Naive thymus-derived CD8-positive, alpha-beta T cell (primary cell): Measurements from ENCODE around the gene FRMD8. TPM values are rescaled to one million over a fixed set of nuclear protein-coding genes. Genes with fewer than 3 reads are reported as not detected.

Experiments
- ATAC-seq, 2 donors: fragments of 150-1000 bp; cut with Tn5 transposase in 1 of 2; sonication (Bioruptor Pico), chemical (Tn5 transposase) in 1 of 2; 1 replicate in 1 of 2; 2 replicates in 1 of 2; pipeline ENCODE4 v1.10.0; 2021; ENCODE audit warnings: mild to moderate bottlenecking in 2 of 2, moderate library complexity in 2 of 2
- POLR2A ChIA-PET: fragments of 350-600 bp; sonication (Branson Sonifier 250); formaldehyde crosslinking; loops from one replicate; lab custom pipeline; 2021; ENCODE audit warnings: antibody characterized with exemption; lab: Charles Lee
- DNase-seq, 10 donors: peaks; one replicate each; pipeline versions ENCODE4 v3.0.0 to v3.0.0-alpha.2; 2020 to 2022
- H3K27ac Mint-ChIP-seq, 10 donors: one replicate each; pipeline ENCODE4 v1.8.0; 2020 to 2022; ENCODE audit warnings: mild to moderate bottlenecking in 10 of 10, mixed read lengths in 10 of 10, moderate library complexity in 4 of 10, inconsistent platforms in 1 of 10
- H3K27me3 Mint-ChIP-seq, 5 donors: one replicate each; pipeline ENCODE4 v1.8.0; 2021 to 2022; ENCODE audit warnings: mixed read lengths in 5 of 5
- H3K36me3 Mint-ChIP-seq, 3 donors: one replicate each; pipeline ENCODE4 v1.8.0; 2020 to 2022; ENCODE audit warnings: mixed read lengths in 3 of 3, mild to moderate bottlenecking in 2 of 3, inconsistent platforms in 1 of 3
- H3K4me1 Mint-ChIP-seq, 4 donors: one replicate each; pipeline ENCODE4 v1.8.0; 2021 to 2022; ENCODE audit warnings: mixed read lengths in 4 of 4
- H3K4me3 Mint-ChIP-seq, 10 donors: one replicate each; pipeline ENCODE4 v1.8.0; 2020 to 2022; ENCODE audit warnings: mild to moderate bottlenecking in 10 of 10, mixed read lengths in 10 of 10, moderate library complexity in 6 of 10, inconsistent platforms in 1 of 10
- H3K9me3 Mint-ChIP-seq, 9 donors: one replicate each; pipeline ENCODE4 v1.8.0; 2020 to 2022; ENCODE audit warnings: mixed read lengths in 9 of 9, mild to moderate bottlenecking in 3 of 9, inconsistent platforms in 1 of 9, moderate library complexity in 1 of 9
- polyA plus RNA-seq, 3 donors: library from polyadenylated mRNA; unstranded; fragments of 300-500 nt; fragmentation: Illumina TruSeq; gene quantifications; one replicate each; pipeline ENCODE4 v1.2.3, GENCODE V29; 2021
- total RNA-seq, 8 experiments: library from RNA in 2 of 8; stranded (reverse) in 2 of 8; gene quantifications; one replicate each; pipeline ENCODE4 v1.2.3 and lab custom pipeline; 2021 to 2026

FRMD8 gene
- total and polyA plus RNA-seq, 5 experiments from 2014 or later: 34.5 to 55.0 (median 42.6) TPM

GRCh38 chr11:65355776-65356393 lies 30.6 kb upstream of the FRMD8 start:
- H3K36me3 Mint-ChIP-seq: peaks cover 0 to 19% (median 5%) of the 10 kb centered on the region in 3 donors
- ATAC-seq (no peak), DNase-seq (no peak)
- no peaks in the 10 kb centered on the region for H3K27me3 Mint-ChIP-seq
- POLR2A ChIA-PET: interaction anchor here (0.6 to 2.6 kb wide), 12 partner anchors 18 to 955 kb away, joined by 3 to 11 read pairs (median 3); partner anchors contain the start of genes MALAT1 and NEAT1
- no peaks in the 10 kb centered on the region for H3K9me3 Mint-ChIP-seq
- H3K27ac Mint-ChIP-seq: peak overlapping the region in 9 of 10 donors; percentile 48 to 87 (median 67)
- peak overlapping the region; percentile 84 to 96 (median 93) for H3K4me3 Mint-ChIP-seq
- peaks cover 12 to 20% (median 17%) of the 10 kb centered on the region in 4 donors for H3K4me1 Mint-ChIP-seq

DNA sequence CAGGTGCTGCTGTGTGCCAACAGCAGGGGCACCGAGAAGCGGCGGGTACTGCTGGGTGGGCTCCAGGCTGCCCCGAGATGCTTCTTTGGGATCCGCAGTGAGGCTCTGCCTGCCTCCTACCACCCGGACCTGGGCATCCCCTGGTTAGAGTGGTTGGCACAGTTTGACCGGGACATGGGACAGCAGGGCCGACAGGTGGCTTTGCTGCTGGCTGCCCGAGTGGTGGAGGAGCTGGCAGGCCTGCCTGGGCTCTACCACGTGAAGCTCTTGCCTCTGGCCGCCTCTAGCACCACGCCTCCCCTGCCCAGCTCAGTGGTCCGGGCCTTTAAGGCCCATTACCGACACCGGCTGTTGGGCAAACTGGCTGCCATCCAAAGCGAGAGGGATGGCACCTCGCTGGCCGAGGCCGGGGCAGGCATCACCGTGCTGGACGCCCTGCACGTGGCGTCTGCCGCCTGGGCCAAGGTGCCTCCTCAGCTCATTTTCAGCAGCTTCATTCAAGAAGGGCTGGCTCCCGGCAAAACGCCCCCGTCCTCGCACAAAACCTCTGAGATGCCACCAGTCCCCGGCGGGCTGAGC lies 30.0 kb upstream of the FRMD8 start:
- Mint-ChIP-seq H3K27me3 (no peaks in the 10 kb centered on the region), H3K36me3 (peaks cover 0 to 15% (median 4%) of the 10 kb centered on the region in 3 donors), H3K4me1 (peaks cover 12 to 20% (median 17%) of the 10 kb centered on the region in 4 donors), H3K9me3 (no peaks in the 10 kb centered on the region), H3K4me3 (peak overlapping the region in 9 of 10 donors; percentile 49 to 95 (median 73)), H3K27ac (peak overlapping the region in 2 of 10 donors; percentile 2 to 82)
- DNase-seq: no peak
- POLR2A ChIA-PET: interaction anchor here (0.6 to 2.6 kb wide), 8 partner anchors 18 to 954 kb away, joined by 3 to 11 read pairs (median 4); partner anchors contain the start of gene MALAT1
- no peak for ATAC-seq

DNA sequence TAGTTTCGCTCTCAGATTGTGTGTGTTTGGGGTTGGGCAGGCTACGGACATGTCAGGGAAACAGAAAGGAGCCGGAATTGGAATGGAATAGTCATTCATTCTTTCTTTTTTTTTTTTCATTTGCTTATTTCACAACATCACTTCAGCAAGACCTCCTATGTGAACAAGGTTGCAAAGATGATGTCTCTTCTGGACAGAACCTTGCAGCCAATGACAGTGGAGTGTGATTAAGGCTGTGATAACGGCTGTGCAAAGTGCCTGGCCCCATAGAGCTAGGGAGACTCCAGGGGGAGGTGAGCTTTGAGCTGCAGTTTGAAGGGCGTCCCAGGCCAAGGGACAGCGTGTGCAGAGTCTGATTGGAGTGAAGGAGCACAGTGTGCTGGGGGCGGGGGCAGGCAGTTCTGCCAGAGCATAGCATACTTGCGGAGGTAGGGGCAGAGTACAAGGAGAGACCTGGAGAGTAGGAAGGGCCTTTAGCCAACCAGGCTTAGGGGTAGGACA lies 28.5 kb upstream of the FRMD8 start:
- Mint-ChIP-seq H3K27me3 (no peaks in the 10 kb centered on the region), H3K27ac (peak overlapping the region in 3 of 10 donors; percentile 28 to 75 (median 30)), H3K9me3 (no peaks in the 10 kb centered on the region), H3K4me1 (peaks cover 12 to 28% (median 18%) of the 10 kb centered on the region in 4 donors), H3K36me3 (peaks cover 0 to under 1% (median 0%) of the 10 kb centered on the region in 3 donors), H3K4me3 (peak overlapping the region in 1 of 10 donors; percentile 22)
- DNase-seq (no peak), ATAC-seq (no peak)
- POLR2A ChIA-PET: interaction anchor here (0.5 to 1.0 kb wide), 2 partner anchors 24 to 337 kb away, joined by 3 to 4 read pairs; partner anchors contain the start of gene SLC25A45

- H3K36me3 Mint-ChIP-seq: no peaks in the 10 kb centered on the region
- no peaks in the 10 kb centered on the region for H3K9me3 Mint-ChIP-seq
- DNase-seq (no peak), ATAC-seq (peak; percentile 14 to 23)
- POLR2A ChIA-PET: interaction anchor here (1.0 kb wide), 1 partner anchor 153 kb away, joined by 3 read pairs; no protein-coding TSS in a partner anchor
- no peaks in the 10 kb centered on the region for H3K27me3 Mint-ChIP-seq
- peak overlapping the region in 1 of 10 donors; percentile 74 for H3K4me3 Mint-ChIP-seq
- H3K27ac Mint-ChIP-seq: peak overlapping the region in 3 of 10 donors; percentile 37 to 60 (median 55)
- H3K4me1 Mint-ChIP-seq: peaks cover 0 to 18% (median 4%) of the 10 kb centered on the region in 4 donors
Observed at GRCh38 chr11:65362320-65362931, 24.0 kb upstream of the FRMD8 start.

- peaks cover 0 to 18% (median 4%) of the 10 kb centered on the region in 4 donors for H3K4me1 Mint-ChIP-seq
- H3K27me3 Mint-ChIP-seq: no peaks in the 10 kb centered on the region
- H3K27ac Mint-ChIP-seq: peak overlapping the region in 1 of 10 donors; percentile 55
- no peak for DNase-seq
- ATAC-seq: no peak
- no peaks in the 10 kb centered on the region for H3K9me3 Mint-ChIP-seq
- no peaks in the 10 kb centered on the region for H3K36me3 Mint-ChIP-seq
- H3K4me3 Mint-ChIP-seq: peak overlapping the region in 1 of 10 donors; percentile 74
- POLR2A ChIA-PET: interaction anchor here (1.0 kb wide), 1 partner anchor 152 kb away, joined by 3 read pairs; no protein-coding TSS in a partner anchor
Observed at GRCh38 chr11:65362966-65363365, 23.5 kb upstream of the FRMD8 start.

GRCh38 chr11:65363770-65364169 lies 22.7 kb upstream of the FRMD8 start:
- H3K4me1 Mint-ChIP-seq: peaks cover 0 to 18% (median 4%) of the 10 kb centered on the region in 4 donors
- H3K4me3 Mint-ChIP-seq: no peak overlapping the region
- POLR2A ChIA-PET: interaction anchor here (0.8 kb wide), 1 partner anchor 141 kb away, joined by 5 read pairs; no protein-coding TSS in a partner anchor
- ATAC-seq (no peak), DNase-seq (no peak)
- no peaks in the 10 kb centered on the region for H3K36me3 Mint-ChIP-seq
- H3K27ac Mint-ChIP-seq: no peak overlapping the region
- no peaks in the 10 kb centered on the region for H3K27me3 Mint-ChIP-seq
- H3K9me3 Mint-ChIP-seq: no peaks in the 10 kb centered on the region

DNA sequence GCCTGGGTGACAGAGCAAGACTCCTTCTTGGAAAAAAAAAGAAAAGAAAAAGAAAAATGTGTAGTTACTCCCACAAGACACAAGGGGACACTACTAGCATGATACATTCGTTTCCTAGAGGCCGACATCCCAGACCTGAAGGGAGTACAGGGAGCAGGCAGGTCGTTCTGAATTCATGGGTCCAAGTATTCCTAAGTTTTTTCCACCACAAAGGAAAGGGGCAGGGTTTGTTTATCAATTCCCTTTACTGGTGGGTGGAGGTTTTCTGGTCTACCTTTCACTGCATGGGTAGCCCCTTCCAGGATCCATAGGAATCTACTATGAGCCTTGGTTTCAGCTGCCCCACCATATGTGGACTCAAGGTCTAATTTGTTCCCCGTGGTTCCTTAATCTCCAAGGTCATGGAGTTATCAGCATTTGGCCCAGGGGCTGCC lies 20.1 kb upstream of the FRMD8 start:
- ATAC-seq: peak; percentile 68 to 87
- peak in 3 of 10 donors; percentile 66 to 71 (median 68) for DNase-seq

DNA sequence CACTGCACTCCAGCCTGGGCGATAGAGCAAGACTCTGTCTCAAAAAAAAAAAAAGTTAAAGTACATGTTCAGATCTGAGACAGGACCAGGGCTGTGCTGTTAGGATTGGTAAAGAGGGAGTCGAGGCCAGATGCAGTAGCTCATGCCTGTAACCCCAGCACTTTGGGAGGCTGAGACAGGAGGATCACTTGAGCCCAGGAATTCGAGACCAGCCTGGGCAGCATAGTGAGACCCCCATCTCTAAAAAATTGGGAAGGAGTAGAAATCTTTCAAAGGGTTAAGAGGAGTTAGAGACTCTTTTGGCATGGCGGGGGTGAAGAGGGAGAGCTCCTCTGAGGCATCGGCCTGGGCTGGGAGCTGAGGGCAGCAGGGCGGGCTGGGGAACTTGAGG lies 15.8 kb upstream of the FRMD8 start:
- POLR2A ChIA-PET: interaction anchor here (0.7 to 1.7 kb wide), 4 partner anchors 11 to 512 kb away, joined by 3 to 6 read pairs (median 5); partner anchors contain the start of gene SLC25A45
- no peak for ATAC-seq
- no peak for DNase-seq
- no peaks in the 10 kb centered on the region for H3K9me3 Mint-ChIP-seq
- no peaks in the 10 kb centered on the region for H3K27me3 Mint-ChIP-seq
- H3K4me1 Mint-ChIP-seq: peaks cover 0 to 6% (median 3%) of the 10 kb centered on the region in 4 donors
- peaks cover 0 to under 1% (median 0%) of the 10 kb centered on the region in 3 donors for H3K36me3 Mint-ChIP-seq
- H3K27ac Mint-ChIP-seq: peak overlapping the region in 3 of 10 donors; percentile 45 to 85 (median 65)
- no peak overlapping the region for H3K4me3 Mint-ChIP-seq

More for the DNA sequence above, 20.1 kb upstream of the FRMD8 start:
- H3K4me3 Mint-ChIP-seq: no peak overlapping the region
- H3K36me3 Mint-ChIP-seq: no peaks in the 10 kb centered on the region
- no peaks in the 10 kb centered on the region for H3K27me3 Mint-ChIP-seq
- H3K9me3 Mint-ChIP-seq: no peaks in the 10 kb centered on the region
- POLR2A ChIA-PET: interaction anchor here (1.3 kb wide), 1 partner anchor 57 kb away, joined by 3 read pairs; the partner anchor contains the start of gene NEAT1
- peaks cover 0 to 18% (median 4%) of the 10 kb centered on the region in 4 donors for H3K4me1 Mint-ChIP-seq
- no peak overlapping the region for H3K27ac Mint-ChIP-seq

DNA sequence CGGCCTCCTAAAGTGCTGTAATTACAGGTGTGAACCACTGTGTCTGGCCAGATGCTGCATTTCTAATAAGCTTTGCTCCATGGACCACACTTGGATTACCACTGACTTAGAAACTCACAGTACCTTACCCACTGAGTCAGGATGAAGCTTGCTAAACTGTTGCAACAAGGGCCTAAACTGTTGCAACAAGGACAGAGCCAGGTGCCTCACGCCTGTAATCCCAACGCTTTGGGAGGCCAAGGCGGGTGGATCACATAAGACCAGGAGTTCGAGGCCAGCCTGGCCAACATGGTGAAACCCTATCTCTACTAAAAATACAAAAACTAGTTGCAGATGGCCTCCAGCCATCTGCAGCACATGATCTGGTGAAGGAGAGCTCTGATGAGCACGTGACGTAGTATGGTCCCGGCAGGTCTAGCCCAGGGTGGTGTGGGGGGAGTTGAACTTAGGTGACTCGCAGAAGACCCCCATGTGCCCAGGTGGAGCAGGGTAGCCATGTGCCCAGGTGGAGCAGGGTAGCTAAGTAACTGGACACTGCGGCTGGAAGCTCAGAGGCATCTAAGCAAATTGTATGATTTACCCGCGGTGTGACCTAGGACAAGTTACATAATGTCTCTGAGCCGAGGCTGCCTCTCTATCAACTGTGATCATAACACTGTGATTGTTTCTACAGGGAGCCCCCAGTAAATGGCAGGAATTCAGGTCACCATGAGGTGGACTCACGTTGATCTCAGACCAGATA lies 12.4 kb upstream of the FRMD8 start:
- Mint-ChIP-seq H3K27ac (peak overlapping the region in 6 of 10 donors; percentile 3 to 56 (median 40)), H3K4me1 (peaks cover 0 to 12% (median 4%) of the 10 kb centered on the region in 4 donors), H3K9me3 (no peaks in the 10 kb centered on the region), H3K36me3 (peaks cover 0 to 11% (median 0%) of the 10 kb centered on the region in 3 donors), H3K4me3 (no peak overlapping the region), H3K27me3 (no peaks in the 10 kb centered on the region)
- POLR2A ChIA-PET: interaction anchor here (0.9 to 1.6 kb wide), 3 partner anchors 14 to 125 kb away, joined by 3 to 5 read pairs (median 5); partner anchors contain the start of gene MALAT1
- DNase-seq (no peak), ATAC-seq (no peak)

DNA sequence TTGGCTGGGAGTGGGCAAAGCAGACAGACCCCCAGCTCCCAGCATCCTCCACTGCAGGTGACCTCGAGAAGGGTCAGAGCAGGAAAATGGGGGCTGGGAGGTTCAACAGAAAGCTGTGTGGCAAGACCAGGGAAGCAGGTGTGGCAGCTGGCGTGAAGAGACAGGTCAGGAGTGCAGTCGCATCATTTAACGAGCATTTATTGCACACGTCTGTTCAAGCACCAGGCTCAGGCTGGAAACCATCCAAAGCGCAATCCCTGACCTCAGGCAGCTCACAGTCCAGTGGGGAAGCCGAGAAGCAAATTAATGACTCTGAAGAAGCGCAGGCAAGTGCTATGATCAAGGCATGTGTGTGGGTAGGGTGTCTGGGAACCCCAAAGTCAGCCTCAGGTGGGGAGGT lies 11.4 kb upstream of the FRMD8 start:
- peaks cover 0 to 12% (median 0%) of the 10 kb centered on the region in 3 donors for H3K36me3 Mint-ChIP-seq
- peaks cover 1 to 12% (median 6%) of the 10 kb centered on the region in 4 donors for H3K4me1 Mint-ChIP-seq
- ATAC-seq: no peak
- POLR2A ChIA-PET: interaction anchor here (0.6 to 1.6 kb wide), 2 partner anchors 13 to 404 kb away, joined by 5 read pairs; no protein-coding TSS in a partner anchor
- no peaks in the 10 kb centered on the region for H3K27me3 Mint-ChIP-seq
- no peak overlapping the region for H3K4me3 Mint-ChIP-seq
- peak overlapping the region in 3 of 10 donors; percentile 43 to 73 (median 59) for H3K27ac Mint-ChIP-seq
- no peaks in the 10 kb centered on the region for H3K9me3 Mint-ChIP-seq
- DNase-seq: no peak

DNA sequence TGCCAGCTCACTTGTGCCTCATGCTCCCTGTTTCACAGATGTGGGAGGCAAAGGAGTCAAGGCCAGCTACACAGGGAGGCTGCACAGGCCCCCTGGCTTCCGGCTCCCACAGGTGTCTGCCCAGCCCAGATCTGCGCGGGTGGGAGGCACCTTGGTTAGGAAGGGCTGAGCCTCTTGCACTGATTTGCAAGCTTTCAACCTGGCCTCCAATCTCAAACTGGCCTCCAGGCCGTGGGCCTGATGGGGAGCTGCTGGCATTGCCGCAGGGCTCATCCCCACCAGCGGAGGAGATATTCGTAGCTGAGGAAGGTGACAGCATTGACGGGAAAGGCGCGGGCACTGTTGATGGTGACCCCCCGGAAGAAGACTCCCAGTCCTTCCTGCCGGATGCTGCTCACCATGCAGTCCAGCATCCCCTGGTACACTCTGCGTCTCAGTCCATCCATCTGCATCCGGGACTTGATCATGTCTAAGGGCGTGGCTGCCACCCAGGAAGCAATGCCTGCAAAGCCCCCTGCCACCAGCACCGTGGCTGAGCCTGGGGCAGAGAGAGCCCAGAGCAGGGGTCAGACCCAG lies 10.2 kb upstream of the FRMD8 start:
- DNase-seq (no peak), ATAC-seq (no peak)
- Mint-ChIP-seq H3K36me3 (peaks cover 0 to 13% (median 0%) of the 10 kb centered on the region in 3 donors), H3K4me1 (peaks cover 6 to 18% (median 11%) of the 10 kb centered on the region in 4 donors), H3K27ac (peak overlapping the region in 1 of 10 donors; percentile 59), H3K4me3 (no peak overlapping the region), H3K9me3 (no peaks in the 10 kb centered on the region), H3K27me3 (no peaks in the 10 kb centered on the region)
- POLR2A ChIA-PET: interaction anchor here (0.6 to 1.0 kb wide), 5 partner anchors 9 to 329 kb away, joined by 3 to 6 read pairs (median 3); partner anchors contain the start of gene EHBP1L1
